ENCODE measurements around the gene PTPN12.
A peak's percentile ranks its signal among the peaks of the same experiment; 100 is the strongest.
"Not testable (repeated sequence)": the region's sequence is repeated elsewhere in the genome, so short reads cannot be mapped to it uniquely, and the experiment has no call there.

PTPN12 gene

GRCh38 chr7:77537136-77537777 is at the start of gene PTPN12:
Gene PTPN12, plus strand, starts transcription at chr7:77537295. Its CDS starts 252 bp downstream, at chr7:77537547.
- DNase-seq, result peak; percentile 23

GRCh38 chr7:77488986-77489385 is 48.1 kb upstream of the PTPN12 start:
- DNase-seq, result no peak

- DNase-seq, result no peak
Measured at GRCh38 chr7:77497079-77497478, 40.0 kb upstream of the PTPN12 start.

- no peak for DNase-seq
Measured at GRCh38 chr7:77498659-77499379, 38.3 kb upstream of the PTPN12 start.

GRCh38 chr7:77501192-77501515 is 35.9 kb upstream of the PTPN12 start:
- DNase-seq, result no peak

- DNase-seq, result no peak
Measured at GRCh38 chr7:77504951-77505350, 32.1 kb upstream of the PTPN12 start.

- DNase-seq, result no peak
Measured at GRCh38 chr7:77506899-77507298, 30.2 kb upstream of the PTPN12 start.

GRCh38 chr7:77513002-77513670 is 24.0 kb upstream of the PTPN12 start:
- DNase-seq, result not testable (repeated sequence)

- no peak for DNase-seq
Measured at GRCh38 chr7:77516085-77516484, 21.0 kb upstream of the PTPN12 start.

- no peak for DNase-seq
Measured at GRCh38 chr7:77520261-77520660, 16.8 kb upstream of the PTPN12 start.

GRCh38 chr7:77521537-77521936 is 15.6 kb upstream of the PTPN12 start:
- DNase-seq, result not testable (repeated sequence)

GRCh38 chr7:77524731-77525130 is 12.4 kb upstream of the PTPN12 start:
- DNase-seq, result no peak

- no peak for DNase-seq
Measured at GRCh38 chr7:77525231-77525630, 11.9 kb upstream of the PTPN12 start.

- DNase-seq, result no peak
Measured at GRCh38 chr7:77528368-77528767, 8.7 kb upstream of the PTPN12 start.

- DNase-seq, result no peak
Measured at GRCh38 chr7:77529279-77529678, 7.8 kb upstream of the PTPN12 start.

- no peak for DNase-seq
Measured at GRCh38 chr7:77531038-77531437, 6.1 kb upstream of the PTPN12 start.

GRCh38 chr7:77532247-77532646 is 4.8 kb upstream of the PTPN12 start:
- no peak for DNase-seq

- not testable (repeated sequence) for DNase-seq
Measured at GRCh38 chr7:77532732-77533131, 4.4 kb upstream of the PTPN12 start.

GRCh38 chr7:77534046-77534445 is 3.0 kb upstream of the PTPN12 start:
- DNase-seq, result not testable (repeated sequence)

GRCh38 chr7:77536017-77536412 is 1.1 kb upstream of the PTPN12 start:
- no peak for DNase-seq

GRCh38 chr7:77536413-77537135 is 521 bp upstream of the PTPN12 start:
- peak; percentile 97 to 98 for DNase-seq

GRCh38 chr7:77537778-77538280 is 734 bp downstream of the PTPN12 start:
- DNase-seq, result peak; percentile 7 to 12

All from activated CD4-positive, alpha-beta T cell treated with anti-CD3 and anti-CD28 coated beads, Interleukin-2, amount 50 U/mL, for 4 hours (primary cell).